Uterus (tissue), 2 donors: ENCODE data around the gene POU2F1.

Source experiments
- POLR2A ChIP-seq, 2 donors: fragments of 450-650 bp; IDR thresholded peaks; one replicate each; pipeline ENCODE4 v1.6.1; 2016; ENCODE audit warnings: antibody characterized with exemption in 2 of 2, mild to moderate bottlenecking in 1 of 2, moderate library complexity in 1 of 2
- TF ChIP-seq, protein P1 (sequence below), 4 experiments: fragments of 200-600 bp in 2 of 4; fragments of 450-650 bp in 2 of 4; sonication (generic) in 2 of 4; IDR thresholded peaks; one replicate each; pipeline ENCODE4 v1.5.1; 2016 to 2019; ENCODE audit warnings: antibody characterized with exemption in 4 of 4, mild to moderate bottlenecking in 2 of 4, moderate library complexity in 1 of 4

DNA sequence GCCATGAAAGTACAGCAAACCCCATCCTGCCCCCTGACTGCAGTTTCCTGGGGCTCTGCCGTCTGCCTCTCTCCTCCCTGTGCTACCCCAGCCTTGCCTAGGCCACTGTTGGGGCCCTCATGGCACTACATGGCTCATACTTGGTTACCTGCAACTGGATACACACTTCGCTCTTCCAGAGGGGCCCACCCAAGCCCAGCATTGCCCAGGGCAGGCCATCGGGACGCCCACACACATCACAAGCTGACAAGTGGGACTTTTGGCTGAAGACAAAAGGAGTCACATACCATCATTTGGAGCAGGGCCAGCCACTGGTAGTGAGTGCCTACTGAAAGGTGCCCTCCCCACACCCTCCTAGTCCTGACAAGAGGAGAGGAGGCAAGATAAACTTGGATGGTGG is 214.8 kb downstream of the POU2F1 start:
- TF ChIP-seq, protein P1, sequence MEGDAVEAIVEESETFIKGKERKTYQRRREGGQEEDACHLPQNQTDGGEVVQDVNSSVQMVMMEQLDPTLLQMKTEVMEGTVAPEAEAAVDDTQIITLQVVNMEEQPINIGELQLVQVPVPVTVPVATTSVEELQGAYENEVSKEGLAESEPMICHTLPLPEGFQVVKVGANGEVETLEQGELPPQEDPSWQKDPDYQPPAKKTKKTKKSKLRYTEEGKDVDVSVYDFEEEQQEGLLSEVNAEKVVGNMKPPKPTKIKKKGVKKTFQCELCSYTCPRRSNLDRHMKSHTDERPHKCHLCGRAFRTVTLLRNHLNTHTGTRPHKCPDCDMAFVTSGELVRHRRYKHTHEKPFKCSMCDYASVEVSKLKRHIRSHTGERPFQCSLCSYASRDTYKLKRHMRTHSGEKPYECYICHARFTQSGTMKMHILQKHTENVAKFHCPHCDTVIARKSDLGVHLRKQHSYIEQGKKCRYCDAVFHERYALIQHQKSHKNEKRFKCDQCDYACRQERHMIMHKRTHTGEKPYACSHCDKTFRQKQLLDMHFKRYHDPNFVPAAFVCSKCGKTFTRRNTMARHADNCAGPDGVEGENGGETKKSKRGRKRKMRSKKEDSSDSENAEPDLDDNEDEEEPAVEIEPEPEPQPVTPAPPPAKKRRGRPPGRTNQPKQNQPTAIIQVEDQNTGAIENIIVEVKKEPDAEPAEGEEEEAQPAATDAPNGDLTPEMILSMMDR (IDR thresholded peaks at IDR 0.05), result no peak
- no peak for TF ChIP-seq POLR2A (IDR thresholded peaks at IDR 0.05)
